Neural progenitor cell (in vitro differentiated cells): ENCODE data around the gene IGF1. TPM values are rescaled to one million over a fixed set of nuclear protein-coding genes. Genes with fewer than 3 reads are reported as not detected.

Source experiments
- DNase-seq: peaks from one replicate; pipeline ENCODE4 v3.0.0-alpha.2; 2016; ENCODE audit warnings: low spot score
- H2AFZ ChIP-seq: fragments of 200-600 bp; sonication (generic); replicated peaks from 2 replicates; pipeline ENCODE4 v1.6.1; 2016; ENCODE audit warnings: antibody characterized with exemption
- H3F3A ChIP-seq: fragments of 200-600 bp; sonication (generic); 2 replicates; pipeline ENCODE4 v1.6.1; 2016; ENCODE audit warnings: antibody characterized with exemption, low read depth
- H3K27ac ChIP-seq: fragments of 200-600 bp; sonication (generic); 2 replicates; pipeline ENCODE4 v1.5.1; 2016; ENCODE audit warnings: mild to moderate bottlenecking
- H3K27me3 ChIP-seq: fragments of 200-600 bp; sonication (generic); 2 replicates; pipeline ENCODE4 v1.6.1; 2016; ENCODE audit warnings: mild to moderate bottlenecking, moderate library complexity
- H3K36me3 ChIP-seq: fragments of 200-600 bp; sonication (generic); 2 replicates; pipeline ENCODE4 v1.5.1; 2016
- H3K4me1 ChIP-seq: fragments of 200-600 bp; sonication (generic); 2 replicates; pipeline ENCODE4 v1.6.1; 2016; ENCODE audit warnings: mixed run types
- H3K4me2 ChIP-seq: fragments of 200-600 bp; sonication (generic); 2 replicates; pipeline ENCODE4 v1.6.1; 2016
- H3K4me3 ChIP-seq: fragments of 200-600 bp; sonication (generic); 2 replicates; pipeline ENCODE4 v1.5.1; 2016
- H3K79me2 ChIP-seq: fragments of 200-600 bp; sonication (generic); 2 replicates; pipeline ENCODE4 v1.6.1; 2016; ENCODE audit warnings: low read depth
- H3K9ac ChIP-seq: fragments of 200-600 bp; sonication (generic); 2 replicates; pipeline ENCODE4 v1.6.1; 2016
- H3K9me3 ChIP-seq: fragments of 200-600 bp; sonication (generic); 2 replicates; pipeline ENCODE4 v1.5.1; 2016; ENCODE audit warnings: low read depth
- H4K20me1 ChIP-seq: fragments of 200-600 bp; sonication (generic); 2 replicates; pipeline ENCODE4 v1.6.1; 2016; ENCODE audit warnings: low read depth
- H3K27ac Mint-ChIP-seq: 3 replicates; pipeline ENCODE4 v1.8.0; 2021; ENCODE audit warnings: mixed read lengths
- H3K27me3 Mint-ChIP-seq: 2 replicates; pipeline ENCODE4 v1.8.0; 2022; ENCODE audit warnings: low read depth, mild to moderate bottlenecking, inconsistent platforms, moderate library complexity, mixed read lengths; ENCODE audit not compliant: insufficient read depth
- H3K36me3 Mint-ChIP-seq: 3 replicates; pipeline ENCODE4 v1.8.0; 2021; ENCODE audit warnings: mixed read lengths
- H3K4me1 Mint-ChIP-seq: 3 replicates; pipeline ENCODE4 v1.8.0; 2021; ENCODE audit warnings: mixed read lengths
- H3K4me3 Mint-ChIP-seq: 3 replicates; pipeline ENCODE4 v1.8.0; 2021; ENCODE audit warnings: mild to moderate bottlenecking, moderate library complexity, mixed read lengths
- H3K9me3 Mint-ChIP-seq: 3 replicates; pipeline ENCODE4 v1.8.0; 2020; ENCODE audit warnings: mixed read lengths
- EZH2 ChIP-seq: fragments of 200-600 bp; sonication (generic); IDR thresholded peaks from 2 replicates; pipeline ENCODE4 v1.6.1; 2017; ENCODE audit warnings: antibody characterized with exemption, mild to moderate bottlenecking, moderate library complexity
- EZH2phosphoT487 ChIP-seq: fragments of 200-600 bp; sonication (generic); IDR thresholded peaks from 2 replicates; pipeline ENCODE4 v1.6.1; 2017; ENCODE audit warnings: antibody characterized with exemption
- total RNA-seq: library from RNA; depleted of rRNA; stranded (reverse); fragments of >200 nt; gene quantifications from 2 replicates; pipeline ENCODE4 v1.2.3, GENCODE V29; 2015; ENCODE audit warnings: low replicate concordance
- TF ChIP-seq, protein P1 (sequence below): fragments of 200-600 bp; sonication (generic); IDR thresholded peaks from 2 replicates; pipeline ENCODE4 v1.5.1; 2017; ENCODE audit warnings: antibody characterized with exemption, mild to moderate bottlenecking

Gene IGF1
- total RNA-seq, 1 donor from 2014 or later, result not detected

DNA sequence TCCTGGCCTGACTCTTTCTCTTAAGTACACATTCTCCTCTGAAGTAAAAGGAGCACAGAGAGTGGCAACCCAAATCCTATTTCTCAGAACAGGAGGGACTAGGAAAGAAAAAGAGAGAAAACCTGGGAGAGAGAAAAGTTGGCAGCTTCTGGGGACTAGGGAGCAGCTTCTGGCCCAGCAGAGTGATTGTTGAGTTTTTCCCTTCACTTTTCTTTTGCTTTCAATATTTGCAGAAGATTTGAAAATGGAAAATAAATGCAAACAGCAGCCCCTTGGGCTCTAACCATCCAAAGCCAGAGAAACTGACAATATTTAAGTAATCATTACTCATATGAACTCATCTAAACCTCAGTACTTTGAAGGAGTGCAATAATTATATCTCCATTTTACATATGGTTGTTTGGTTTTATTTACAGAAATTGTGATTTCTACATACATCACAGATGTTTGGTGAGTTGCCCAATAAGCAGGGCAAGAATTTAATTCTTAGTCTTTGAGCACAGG, 28.8 kb upstream of the IGF1 start:
- no peaks in the 10 kb centered on the region for H3K4me1 ChIP-seq
- no peak for TF ChIP-seq EZH2phosphoT487
- no peak for TF ChIP-seq EZH2
- TF ChIP-seq, protein P1, sequence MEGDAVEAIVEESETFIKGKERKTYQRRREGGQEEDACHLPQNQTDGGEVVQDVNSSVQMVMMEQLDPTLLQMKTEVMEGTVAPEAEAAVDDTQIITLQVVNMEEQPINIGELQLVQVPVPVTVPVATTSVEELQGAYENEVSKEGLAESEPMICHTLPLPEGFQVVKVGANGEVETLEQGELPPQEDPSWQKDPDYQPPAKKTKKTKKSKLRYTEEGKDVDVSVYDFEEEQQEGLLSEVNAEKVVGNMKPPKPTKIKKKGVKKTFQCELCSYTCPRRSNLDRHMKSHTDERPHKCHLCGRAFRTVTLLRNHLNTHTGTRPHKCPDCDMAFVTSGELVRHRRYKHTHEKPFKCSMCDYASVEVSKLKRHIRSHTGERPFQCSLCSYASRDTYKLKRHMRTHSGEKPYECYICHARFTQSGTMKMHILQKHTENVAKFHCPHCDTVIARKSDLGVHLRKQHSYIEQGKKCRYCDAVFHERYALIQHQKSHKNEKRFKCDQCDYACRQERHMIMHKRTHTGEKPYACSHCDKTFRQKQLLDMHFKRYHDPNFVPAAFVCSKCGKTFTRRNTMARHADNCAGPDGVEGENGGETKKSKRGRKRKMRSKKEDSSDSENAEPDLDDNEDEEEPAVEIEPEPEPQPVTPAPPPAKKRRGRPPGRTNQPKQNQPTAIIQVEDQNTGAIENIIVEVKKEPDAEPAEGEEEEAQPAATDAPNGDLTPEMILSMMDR, result no peak
- Mint-ChIP-seq H3K27me3 (peaks cover 2% of the 10 kb centered on the region), H3K4me3 (no peak overlapping the region), H3K4me1 (no peaks in the 10 kb centered on the region), H3K27ac (no peak overlapping the region), H3K36me3 (no peaks in the 10 kb centered on the region), H3K9me3 (peaks cover 2% of the 10 kb centered on the region)
- no peak overlapping the region for H3K4me2 ChIP-seq
- H4K20me1 ChIP-seq, result no peaks in the 10 kb centered on the region
- no peak overlapping the region for H2AFZ ChIP-seq
- H3K27me3 ChIP-seq, result no peaks in the 10 kb centered on the region
- H3K27ac ChIP-seq, result no peak overlapping the region
- no peak for DNase-seq
- H3F3A ChIP-seq, result no peaks in the 10 kb centered on the region
- no peaks in the 10 kb centered on the region for H3K9me3 ChIP-seq
- no peaks in the 10 kb centered on the region for H3K79me2 ChIP-seq
- no peak overlapping the region for H3K9ac ChIP-seq
- H3K4me3 ChIP-seq, result no peak overlapping the region
- H3K36me3 ChIP-seq, result no peaks in the 10 kb centered on the region

DNA sequence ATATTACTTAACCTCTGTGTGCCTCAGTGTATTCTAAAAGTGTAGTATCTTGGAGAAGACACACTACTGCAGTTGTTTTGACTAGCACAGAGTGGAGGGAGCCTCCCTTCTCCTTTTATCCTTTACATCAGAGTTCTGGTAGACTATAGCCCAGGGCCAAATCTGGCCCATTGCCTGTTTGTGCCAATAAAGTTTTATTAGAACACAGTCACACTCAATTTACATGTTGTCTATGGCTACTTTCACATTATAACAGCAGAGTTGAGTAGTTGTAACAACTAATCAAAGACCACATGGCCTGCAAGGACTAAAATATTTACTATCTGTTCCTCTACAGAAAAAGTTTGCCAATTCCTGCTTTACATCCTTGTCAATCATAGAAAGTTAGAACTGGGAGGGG, 27.7 kb upstream of the IGF1 start:
- DNase-seq, result no peak
- H3K27ac Mint-ChIP-seq, result no peak overlapping the region
- H3K9ac ChIP-seq, result no peak overlapping the region
- no peak overlapping the region for H3K4me3 ChIP-seq
- H4K20me1 ChIP-seq, result no peaks in the 10 kb centered on the region
- H3K79me2 ChIP-seq, result no peaks in the 10 kb centered on the region
- no peak overlapping the region for H3K4me3 Mint-ChIP-seq
- no peaks in the 10 kb centered on the region for H3K4me1 Mint-ChIP-seq
- no peaks in the 10 kb centered on the region for H3F3A ChIP-seq
- no peaks in the 10 kb centered on the region for H3K36me3 ChIP-seq
- TF ChIP-seq, protein P1, result no peak
- no peak for TF ChIP-seq EZH2phosphoT487
- no peak overlapping the region for H3K27ac ChIP-seq
- H3K9me3 Mint-ChIP-seq, result peaks cover 2% of the 10 kb centered on the region
- no peaks in the 10 kb centered on the region for H3K4me1 ChIP-seq
- no peak overlapping the region for H3K4me2 ChIP-seq
- H3K36me3 Mint-ChIP-seq, result no peaks in the 10 kb centered on the region
- H2AFZ ChIP-seq, result no peak overlapping the region
- no peaks in the 10 kb centered on the region for H3K9me3 ChIP-seq
- no peaks in the 10 kb centered on the region for H3K27me3 ChIP-seq
- peaks cover 2% of the 10 kb centered on the region for H3K27me3 Mint-ChIP-seq

- no peak for TF ChIP-seq EZH2phosphoT487
- Mint-ChIP-seq H3K36me3 (no peaks in the 10 kb centered on the region), H3K27ac (no peak overlapping the region), H3K27me3 (peaks cover 2% of the 10 kb centered on the region), H3K4me3 (no peak overlapping the region), H3K9me3 (peaks cover 2% of the 10 kb centered on the region), H3K4me1 (no peaks in the 10 kb centered on the region)
- no peaks in the 10 kb centered on the region for H3K27me3 ChIP-seq
- H3K9me3 ChIP-seq, result no peaks in the 10 kb centered on the region
- H3K4me1 ChIP-seq, result no peaks in the 10 kb centered on the region
- no peak overlapping the region for H2AFZ ChIP-seq
- no peak overlapping the region for H3K9ac ChIP-seq
- H4K20me1 ChIP-seq, result no peaks in the 10 kb centered on the region
- no peak overlapping the region for H3K4me3 ChIP-seq
- no peaks in the 10 kb centered on the region for H3K36me3 ChIP-seq
- H3K4me2 ChIP-seq, result no peak overlapping the region
- H3K79me2 ChIP-seq, result no peaks in the 10 kb centered on the region
- H3K27ac ChIP-seq, result no peak overlapping the region
- H3F3A ChIP-seq, result no peaks in the 10 kb centered on the region
- DNase-seq, result no peak
Observed at GRCh38 chr12:102507301-102507700, 26.9 kb upstream of the IGF1 start.

DNA sequence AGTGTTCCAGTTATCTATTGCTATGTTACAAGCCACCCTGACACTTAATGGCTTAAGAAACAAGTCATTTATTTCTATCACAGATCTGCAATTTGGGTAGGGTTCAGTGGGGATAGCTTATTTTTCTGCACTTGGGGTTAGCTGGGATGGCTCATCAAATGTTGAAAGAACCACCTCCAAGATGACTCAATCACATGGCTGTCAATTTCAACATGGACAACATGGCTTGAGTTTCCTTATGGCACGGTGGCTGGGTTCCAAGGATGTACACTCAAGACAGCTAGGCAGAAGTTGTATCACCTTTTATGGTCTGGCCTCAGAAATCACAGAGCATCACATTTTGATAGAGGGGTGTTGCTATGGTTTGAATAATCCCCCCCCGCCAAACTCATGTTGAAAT, 24.5 kb upstream of the IGF1 start:
- no peaks in the 10 kb centered on the region for H3K79me2 ChIP-seq
- H3K4me1 ChIP-seq, result no peaks in the 10 kb centered on the region
- H3K4me3 Mint-ChIP-seq, result no peak overlapping the region
- no peak for DNase-seq
- no peaks in the 10 kb centered on the region for H3K9me3 ChIP-seq
- H3K36me3 Mint-ChIP-seq, result no peaks in the 10 kb centered on the region
- H3K27ac ChIP-seq, result no peak overlapping the region
- H3K27me3 Mint-ChIP-seq, result no peaks in the 10 kb centered on the region
- H4K20me1 ChIP-seq, result no peaks in the 10 kb centered on the region
- no peak overlapping the region for H3K27ac Mint-ChIP-seq
- no peaks in the 10 kb centered on the region for H3F3A ChIP-seq
- no peak overlapping the region for H3K9ac ChIP-seq
- no peaks in the 10 kb centered on the region for H3K4me1 Mint-ChIP-seq
- peaks cover 2% of the 10 kb centered on the region for H3K9me3 Mint-ChIP-seq
- no peak for TF ChIP-seq EZH2
- TF ChIP-seq, protein P1, result no peak
- TF ChIP-seq EZH2phosphoT487, result no peak
- no peaks in the 10 kb centered on the region for H3K36me3 ChIP-seq
- H3K4me2 ChIP-seq, result no peak overlapping the region
- H3K4me3 ChIP-seq, result no peak overlapping the region
- H2AFZ ChIP-seq, result no peak overlapping the region
- no peaks in the 10 kb centered on the region for H3K27me3 ChIP-seq
